Panc1 (cell line): ENCODE data around the gene SULT2A1.

Source experiments
- CTCF ChIP-seq: fragments of 450-650 bp; IDR thresholded peaks from 2 replicates; pipeline ENCODE4 v1.5.1; 2017; ENCODE audit warnings: mild to moderate bottlenecking
- POLR2AphosphoS5 ChIP-seq: IDR thresholded peaks from 2 replicates; pipeline ENCODE4 v1.6.1; 2012; ENCODE audit warnings: mild to moderate bottlenecking, low read depth, low read length, moderate library complexity
- SIN3A ChIP-seq: IDR thresholded peaks from 2 replicates; pipeline ENCODE4 v1.6.1; 2012; ENCODE audit warnings: low read depth, mild to moderate bottlenecking, low read length, moderate library complexity, borderline replicate concordance; ENCODE audit not compliant: insufficient read depth
- TCF7L2 ChIP-seq: IDR thresholded peaks from 2 replicates; pipeline ENCODE4 v1.6.1; 2011; ENCODE audit warnings: mild to moderate bottlenecking, low read depth, low read length, inconsistent platforms
- TF ChIP-seq, protein P1 (sequence below), 2 experiments: IDR thresholded peaks; 2 replicates each; pipeline ENCODE4 v1.6.1; 2011 to 2012; ENCODE audit warnings: low read depth in 2 of 2, control low read depth in 1 of 2, low read length in 1 of 2, mild to moderate bottlenecking in 1 of 2, moderate library complexity in 1 of 2; ENCODE audit not compliant: insufficient read depth in 1 of 2

DNA sequence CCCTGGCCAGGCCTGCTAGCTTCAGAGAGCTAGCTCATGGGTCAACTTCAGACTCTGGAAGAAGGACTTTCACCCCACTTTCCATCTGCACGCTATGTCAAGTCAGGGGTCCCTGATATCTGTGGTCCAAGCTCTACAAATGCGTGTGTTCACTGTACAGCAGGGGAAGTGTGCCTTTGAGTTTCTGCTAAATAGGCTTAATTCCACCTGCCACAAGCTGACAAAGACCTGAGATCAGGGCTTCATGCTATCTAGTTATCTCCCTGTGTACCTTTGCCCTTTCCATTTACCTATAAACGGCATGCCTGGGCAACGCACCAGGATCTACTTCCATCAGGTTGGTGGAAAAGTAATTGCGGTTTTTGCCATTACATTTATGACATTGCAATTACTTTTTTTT, 10.7 kb upstream of the SULT2A1 start:
- TF ChIP-seq CTCF (no peak), POLR2AphosphoS5 (no peak), SIN3A (no peak), TCF7L2 (no peak)
- TF ChIP-seq, protein P1, sequence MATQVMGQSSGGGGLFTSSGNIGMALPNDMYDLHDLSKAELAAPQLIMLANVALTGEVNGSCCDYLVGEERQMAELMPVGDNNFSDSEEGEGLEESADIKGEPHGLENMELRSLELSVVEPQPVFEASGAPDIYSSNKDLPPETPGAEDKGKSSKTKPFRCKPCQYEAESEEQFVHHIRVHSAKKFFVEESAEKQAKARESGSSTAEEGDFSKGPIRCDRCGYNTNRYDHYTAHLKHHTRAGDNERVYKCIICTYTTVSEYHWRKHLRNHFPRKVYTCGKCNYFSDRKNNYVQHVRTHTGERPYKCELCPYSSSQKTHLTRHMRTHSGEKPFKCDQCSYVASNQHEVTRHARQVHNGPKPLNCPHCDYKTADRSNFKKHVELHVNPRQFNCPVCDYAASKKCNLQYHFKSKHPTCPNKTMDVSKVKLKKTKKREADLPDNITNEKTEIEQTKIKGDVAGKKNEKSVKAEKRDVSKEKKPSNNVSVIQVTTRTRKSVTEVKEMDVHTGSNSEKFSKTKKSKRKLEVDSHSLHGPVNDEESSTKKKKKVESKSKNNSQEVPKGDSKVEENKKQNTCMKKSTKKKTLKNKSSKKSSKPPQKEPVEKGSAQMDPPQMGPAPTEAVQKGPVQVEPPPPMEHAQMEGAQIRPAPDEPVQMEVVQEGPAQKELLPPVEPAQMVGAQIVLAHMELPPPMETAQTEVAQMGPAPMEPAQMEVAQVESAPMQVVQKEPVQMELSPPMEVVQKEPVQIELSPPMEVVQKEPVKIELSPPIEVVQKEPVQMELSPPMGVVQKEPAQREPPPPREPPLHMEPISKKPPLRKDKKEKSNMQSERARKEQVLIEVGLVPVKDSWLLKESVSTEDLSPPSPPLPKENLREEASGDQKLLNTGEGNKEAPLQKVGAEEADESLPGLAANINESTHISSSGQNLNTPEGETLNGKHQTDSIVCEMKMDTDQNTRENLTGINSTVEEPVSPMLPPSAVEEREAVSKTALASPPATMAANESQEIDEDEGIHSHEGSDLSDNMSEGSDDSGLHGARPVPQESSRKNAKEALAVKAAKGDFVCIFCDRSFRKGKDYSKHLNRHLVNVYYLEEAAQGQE (IDR thresholded peaks at IDR 0.05; ENCODE audit: insufficient read depth in 1 of 2, low read depth in 2 of 2, low read length in 1 of 2), result no peak
